GM19043 (cell line): ENCODE data around the gene KIF17.

Source experiments
- ATAC-seq: cut with Tn5 transposase; IDR thresholded peaks from one replicate; pipeline ENCODE4 v1.9.1; 2021; ENCODE audit warnings: low read depth; ENCODE audit not compliant: unreplicated experiment

KIF17 gene

DNA sequence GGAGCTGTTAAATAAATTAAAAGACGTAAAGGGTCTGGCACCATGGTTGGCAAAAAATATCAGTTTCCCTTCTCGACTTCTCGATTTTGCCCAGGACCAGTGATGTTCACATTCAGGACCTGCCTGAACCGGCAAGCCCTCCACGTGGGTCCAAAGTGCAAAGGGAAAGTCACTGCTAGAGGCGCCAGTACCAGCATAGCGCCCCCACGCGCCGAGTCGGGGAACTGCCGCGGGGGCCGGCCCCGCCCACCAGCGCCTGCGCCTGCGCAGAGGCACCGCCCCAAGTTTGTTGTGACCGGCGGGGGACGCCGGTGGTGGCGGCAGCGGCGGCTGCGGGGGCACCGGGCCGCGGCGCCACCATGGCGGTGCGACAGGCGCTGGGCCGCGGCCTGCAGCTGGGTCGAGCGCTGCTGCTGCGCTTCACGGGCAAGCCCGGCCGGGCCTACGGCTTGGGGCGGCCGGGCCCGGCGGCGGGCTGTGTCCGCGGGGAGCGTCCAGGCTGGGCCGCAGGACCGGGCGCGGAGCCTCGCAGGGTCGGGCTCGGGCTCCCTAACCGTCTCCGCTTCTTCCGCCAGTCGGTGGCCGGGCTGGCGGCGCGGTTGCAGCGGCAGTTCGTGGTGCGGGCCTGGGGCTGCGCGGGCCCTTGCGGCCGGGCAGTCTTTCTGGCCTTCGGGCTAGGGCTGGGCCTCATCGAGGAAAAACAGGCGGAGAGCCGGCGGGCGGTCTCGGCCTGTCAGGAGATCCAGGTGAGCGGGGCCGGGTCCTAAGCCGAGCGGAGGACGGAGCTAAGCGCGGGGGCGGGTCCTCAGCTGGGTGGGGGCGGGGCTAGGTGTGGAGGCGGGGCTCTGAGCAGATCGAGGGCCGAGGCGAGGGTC, 84.4 kb downstream of the KIF17 start, which contains the start of gene PINK1:
Gene PINK1, plus strand, starts transcription at position 269 of the 875 bp plus-strand sequence. Its CDS starts 91 bp downstream, at position 360.
- no peak for ATAC-seq

DNA sequence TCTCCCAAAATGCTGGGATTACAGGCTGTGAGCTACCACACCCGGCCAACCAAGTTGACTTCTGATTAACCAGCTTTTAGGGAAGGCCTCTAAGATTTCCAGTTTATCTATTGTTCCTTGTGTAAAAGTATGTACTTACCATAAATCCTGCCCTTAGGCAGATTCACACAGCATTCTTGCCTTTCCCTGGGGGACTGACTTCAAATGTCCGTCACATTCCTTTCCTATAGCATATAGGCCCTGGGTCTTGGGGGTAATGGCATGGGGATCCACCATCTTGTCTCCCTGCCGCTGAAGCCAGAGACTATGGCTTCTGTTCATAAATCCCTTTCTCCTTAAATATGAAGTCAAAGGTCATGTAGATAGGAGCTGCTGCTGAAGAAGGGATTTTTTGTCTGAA, 85.4 kb downstream of the KIF17 start:
- no peak for ATAC-seq

DNA sequence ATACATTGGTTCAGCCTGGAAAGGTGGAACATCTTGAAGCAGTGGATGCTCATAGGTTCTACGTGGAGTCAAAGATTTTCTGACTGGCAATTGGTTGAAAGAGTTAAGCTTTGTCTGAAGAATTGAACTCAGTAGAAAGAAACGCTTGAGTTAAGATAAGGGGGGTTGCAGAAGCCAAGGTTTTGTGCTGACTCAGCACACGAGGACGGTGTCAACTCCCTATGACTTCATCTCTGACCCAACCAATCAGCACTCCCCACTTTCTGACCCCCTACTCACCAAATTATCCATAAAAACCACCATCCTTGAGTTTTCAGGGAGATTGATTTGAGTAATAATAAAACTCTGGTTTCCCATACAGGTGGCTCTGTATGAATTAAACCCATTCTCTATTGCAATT, 87.1 kb downstream of the KIF17 start:
- ATAC-seq: no peak

DNA sequence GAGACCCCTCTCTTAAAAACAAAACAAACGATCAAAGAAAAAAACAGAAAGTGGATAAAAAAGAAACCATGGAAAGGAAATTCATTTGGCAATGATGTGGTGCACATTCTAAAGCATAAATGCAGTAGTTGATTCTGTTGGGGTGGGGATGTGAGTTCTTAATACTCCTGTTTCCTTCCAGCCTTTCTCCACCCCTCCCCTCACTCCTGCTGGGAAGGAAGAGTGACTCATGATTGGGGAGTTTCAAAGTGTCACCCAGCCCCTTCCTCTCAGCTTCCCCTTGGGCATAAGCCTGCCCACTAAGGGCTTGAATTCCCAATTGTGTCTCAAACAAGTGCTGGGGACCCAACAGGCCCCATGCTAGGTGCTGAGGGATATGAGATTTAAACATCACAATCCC, 91.3 kb downstream of the KIF17 start:
- ATAC-seq: no peak

DNA sequence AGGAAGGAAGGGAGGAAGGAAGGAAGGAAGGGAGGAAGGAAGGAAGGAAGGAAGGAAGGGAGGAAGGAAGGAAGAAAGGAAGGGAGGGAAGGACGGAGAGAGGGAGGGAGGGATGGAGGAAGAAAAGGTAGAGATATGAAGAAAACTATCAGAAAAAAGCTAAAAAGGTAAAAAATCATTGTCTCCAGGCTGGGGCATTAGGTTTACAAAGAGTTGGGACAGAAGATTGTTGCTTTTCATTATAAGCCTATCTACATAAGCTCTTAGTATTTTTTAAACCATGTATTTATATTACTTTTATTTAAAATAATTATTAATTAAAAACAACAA, 91.7 kb downstream of the KIF17 start:
- ATAC-seq: no peak

DNA sequence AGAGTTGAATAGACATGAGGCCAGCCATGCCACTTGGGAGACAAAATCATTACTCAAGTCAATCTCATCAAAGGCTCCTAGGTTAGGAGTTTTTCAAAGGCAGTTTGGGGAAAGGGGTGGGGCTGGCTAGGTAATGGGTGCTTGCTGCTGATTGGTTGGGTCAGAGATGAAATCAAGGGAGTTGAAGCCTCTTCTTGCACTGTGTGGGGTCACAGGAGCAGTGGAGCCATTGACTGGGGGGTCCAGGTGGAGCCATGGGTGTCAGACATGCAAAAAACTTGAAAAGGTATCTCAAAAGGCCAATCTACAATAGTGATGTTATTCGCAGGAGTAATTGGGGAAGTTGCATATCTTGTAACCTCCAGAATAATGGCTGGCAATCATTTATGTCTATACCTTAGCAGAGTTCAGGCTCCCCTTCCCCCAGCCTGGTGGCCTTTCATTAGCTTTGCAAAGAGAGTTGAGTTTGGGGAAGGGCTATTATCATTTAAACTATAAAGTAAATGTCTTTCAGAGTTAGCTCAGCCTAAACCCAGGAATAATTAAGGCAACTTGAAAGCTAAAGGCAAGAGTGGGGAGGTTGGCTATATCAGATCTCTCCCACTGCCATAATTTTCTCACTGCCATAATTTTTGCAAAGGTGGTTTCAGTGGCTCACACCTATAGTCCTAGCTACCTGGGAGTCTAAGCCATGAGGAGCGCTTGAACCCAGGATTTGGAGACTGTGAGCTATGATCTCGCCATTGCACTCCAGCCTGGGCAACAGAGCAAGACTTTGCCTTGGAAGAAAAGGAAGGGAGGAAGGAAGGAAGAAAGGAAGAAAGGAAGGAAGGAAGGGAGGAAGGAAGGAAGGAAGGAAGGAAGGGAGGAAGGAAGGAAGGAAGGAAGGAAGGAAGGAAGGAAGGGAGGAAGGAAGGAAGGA, 92.4 kb downstream of the KIF17 start:
- ATAC-seq: no peak

DNA sequence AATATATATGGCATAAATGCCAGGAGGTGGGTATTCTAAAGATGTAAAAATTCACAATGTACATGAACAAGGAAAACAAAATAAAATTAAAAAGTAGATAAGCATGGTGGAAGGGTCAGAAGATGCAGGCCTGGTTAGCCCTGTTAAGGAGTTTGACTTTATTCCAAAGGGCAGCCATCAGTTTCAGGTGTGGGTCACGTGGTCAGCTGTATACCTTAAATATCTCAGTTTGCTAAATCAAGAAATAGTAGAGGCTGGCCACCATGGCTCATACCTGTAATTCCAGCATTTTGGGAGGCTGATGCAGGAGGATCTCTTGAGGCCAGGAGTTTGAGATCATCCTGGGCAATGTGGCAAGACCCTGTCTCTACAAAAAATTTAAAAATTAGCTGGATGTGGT, 93.1 kb downstream of the KIF17 start:
- ATAC-seq: no peak

DNA sequence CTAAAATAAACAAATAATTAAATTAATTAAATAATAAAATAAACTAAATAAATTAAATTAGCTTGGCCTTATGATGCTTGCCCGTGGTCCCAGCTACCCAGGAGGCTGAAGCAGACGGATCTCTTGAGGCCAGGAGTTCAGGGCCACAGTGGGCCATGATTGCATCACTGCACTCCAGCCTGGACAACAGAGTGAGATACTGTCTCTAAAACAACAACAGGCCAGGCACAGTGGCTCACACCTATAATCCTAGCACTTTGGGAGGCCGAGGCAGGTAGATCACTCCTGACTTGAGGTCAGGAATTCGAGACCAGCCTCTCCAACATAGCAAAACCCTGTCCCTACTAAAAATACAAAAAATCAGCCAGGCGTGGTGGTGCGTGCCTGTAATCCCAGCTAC, 96.8 kb downstream of the KIF17 start:
- ATAC-seq: no peak

DNA sequence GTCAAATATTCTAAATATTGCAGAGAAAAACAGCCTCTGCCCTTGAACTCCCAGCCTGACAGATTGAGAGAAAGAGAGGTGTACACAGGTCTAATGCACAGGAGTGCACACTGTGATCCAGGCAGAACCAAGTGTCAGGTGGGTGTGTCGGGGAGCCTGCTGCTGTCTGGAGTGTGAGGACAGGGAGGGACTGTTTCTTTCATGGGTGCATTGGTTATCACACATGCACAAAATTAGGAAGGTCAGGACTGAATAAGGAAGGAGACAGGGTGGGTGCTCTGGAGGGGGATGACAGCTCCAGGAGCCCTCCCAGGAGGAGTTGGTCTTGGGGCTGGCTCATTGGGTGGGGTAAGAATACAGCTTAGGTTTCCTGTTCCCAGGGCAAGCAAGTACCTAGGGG, 97.8 kb downstream of the KIF17 start:
- ATAC-seq: no peak

DNA sequence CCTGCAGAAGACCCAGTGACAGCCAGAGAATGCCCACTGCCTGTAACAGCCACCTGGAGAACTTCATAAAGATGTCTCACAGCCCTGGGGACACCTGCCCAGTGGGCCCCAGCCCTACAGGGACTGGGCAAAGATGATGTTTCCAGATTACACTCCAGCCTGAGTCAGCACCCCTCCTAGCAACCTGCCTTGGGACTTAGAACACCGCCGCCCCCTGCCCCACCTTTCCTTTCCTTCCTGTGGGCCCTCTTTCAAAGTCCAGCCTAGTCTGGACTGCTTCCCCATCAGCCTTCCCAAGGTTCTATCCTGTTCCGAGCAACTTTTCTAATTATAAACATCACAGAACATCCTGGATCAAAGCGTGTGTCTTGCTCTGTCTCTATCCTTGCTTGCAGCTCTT, 99.3 kb downstream of the KIF17 start:
- no peak for ATAC-seq

DNA sequence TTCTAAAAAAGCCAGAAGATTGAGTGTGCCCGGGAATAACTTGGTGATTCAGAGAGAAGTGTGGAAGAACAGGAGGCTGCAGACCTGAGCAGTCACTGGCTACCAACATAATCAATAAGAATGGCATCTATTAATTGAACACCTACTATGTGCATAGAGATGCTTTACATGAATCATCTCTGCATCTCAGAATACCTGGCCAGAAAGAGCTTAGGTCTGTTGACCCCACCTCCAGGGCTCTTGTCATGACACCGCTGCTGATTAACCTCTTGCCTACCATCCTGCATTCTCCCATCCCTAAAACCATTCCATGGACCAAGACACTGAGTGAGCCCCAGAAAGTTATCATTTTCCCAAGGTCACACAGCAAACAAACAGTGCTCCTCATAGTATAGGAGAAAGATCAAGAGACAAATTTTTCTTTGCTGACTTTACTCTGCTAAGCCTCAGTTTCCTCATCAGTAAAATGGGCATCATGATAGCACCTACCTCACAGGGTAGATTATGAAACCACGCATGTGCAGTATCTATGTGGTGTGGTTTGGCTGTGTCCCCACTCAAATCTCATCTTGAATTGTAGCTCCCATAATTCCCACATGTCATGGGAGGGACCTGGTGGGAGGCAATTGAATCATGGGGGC, 100.8 kb downstream of the KIF17 start:
- ATAC-seq: no peak

DNA sequence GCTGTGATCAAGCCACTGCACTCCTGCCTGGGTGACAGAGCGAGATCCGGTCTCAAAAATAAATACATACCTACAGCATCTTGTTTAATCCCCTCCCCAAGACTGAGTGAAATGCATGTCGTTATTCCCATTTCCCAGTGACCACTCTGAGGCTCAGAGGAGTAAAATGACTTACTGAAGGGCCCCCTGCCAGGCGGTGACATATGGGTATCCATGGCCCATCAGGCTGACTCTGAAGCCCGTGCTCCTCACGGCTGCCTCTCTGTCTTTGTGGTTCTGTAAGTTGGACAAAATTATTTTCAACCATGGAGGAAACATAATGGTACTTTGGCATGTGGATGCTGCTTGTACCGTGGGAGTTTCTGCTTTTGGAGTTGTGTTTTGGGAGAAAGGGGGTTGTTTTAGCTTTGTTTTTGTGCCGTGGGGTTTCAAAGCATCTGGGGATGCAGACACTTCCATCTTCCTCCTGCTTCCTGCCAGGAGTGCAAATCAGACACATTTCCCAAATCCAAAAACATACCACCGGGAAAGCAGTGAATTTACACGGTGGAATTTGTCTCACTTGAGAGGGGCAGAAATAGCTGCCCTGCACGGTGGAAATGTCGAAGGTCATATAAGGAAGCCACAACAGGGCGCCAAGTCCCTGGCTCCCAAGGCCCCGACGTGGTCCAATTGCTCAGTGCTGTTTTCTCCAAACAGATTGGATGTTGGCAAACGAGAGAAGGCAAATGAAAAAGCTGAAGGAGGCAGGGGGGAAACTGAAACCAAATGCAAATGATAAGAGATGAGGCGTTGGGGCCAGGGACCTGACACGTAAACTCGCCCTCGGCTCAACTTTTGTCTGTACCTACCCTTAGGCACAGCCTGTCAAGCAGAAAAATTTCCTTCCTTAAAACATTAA, 101.6 kb downstream of the KIF17 start:
- no peak for ATAC-seq

DNA sequence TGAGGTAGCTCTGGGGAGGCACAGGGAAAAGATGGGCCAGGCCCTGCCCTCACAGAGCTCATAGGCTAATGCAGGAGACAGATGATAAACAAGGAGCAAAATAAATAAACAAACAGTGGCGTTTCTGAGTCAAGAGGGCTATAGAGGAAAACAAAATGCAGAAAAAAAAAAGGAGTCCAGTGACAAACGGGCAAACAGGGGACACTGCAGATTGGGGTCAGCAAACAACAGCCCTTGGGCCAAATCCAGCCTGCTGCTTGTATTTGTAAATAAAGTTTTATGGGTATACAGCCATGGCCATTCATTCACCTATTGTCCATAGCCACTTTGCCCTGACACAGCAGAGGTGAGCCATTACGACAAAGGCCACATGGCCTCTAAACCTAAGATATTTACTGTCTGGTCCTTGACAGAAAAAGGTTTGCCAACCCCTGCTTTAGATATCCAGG, 103.7 kb downstream of the KIF17 start:
- ATAC-seq: no peak
